Mucosa of stomach (tissue), 1 donor: ENCODE measurements around the gene APBB1IP.
"Not testable (repeated sequence)": the region's sequence is repeated elsewhere in the genome, so short reads cannot be mapped to it uniquely, and the experiment has no call there.

Source experiments
- H3K27me3 ChIP-seq: one replicate; pipeline ENCODE4 v1.7.0; 2013; ENCODE audit warnings: mild to moderate bottlenecking, low read length; ENCODE audit not compliant: control insufficient read depth, insufficient read depth
- H3K36me3 ChIP-seq: one replicate; pipeline ENCODE4 v1.7.0; 2013; ENCODE audit warnings: low read length; ENCODE audit not compliant: control insufficient read depth, insufficient read depth
- H3K4me1 ChIP-seq: one replicate; pipeline ENCODE4 v1.7.0; 2013; ENCODE audit warnings: mild to moderate bottlenecking, low read length; ENCODE audit not compliant: control insufficient read depth, insufficient read depth
- H3K4me3 ChIP-seq: one replicate; pipeline ENCODE4 v1.7.0; 2013; ENCODE audit warnings: low read length
- H3K9ac ChIP-seq: one replicate; pipeline ENCODE4 v1.7.0; 2013; ENCODE audit warnings: mild to moderate bottlenecking, low read length, moderate library complexity
- H3K9me3 ChIP-seq: one replicate; pipeline ENCODE4 v1.7.0; 2013; ENCODE audit warnings: mild to moderate bottlenecking, low read length, moderate library complexity; ENCODE audit not compliant: control insufficient read depth
- donor health status: Pancreatic carcinoma.

APBB1IP gene

GRCh38 chr10:26555719-26556368 is 117.7 kb downstream of the APBB1IP start:
- Histone ChIP-seq H3K4me1 (no peaks in the 10 kb centered on the region), H3K27me3 (no peaks in the 10 kb centered on the region), H3K9ac (no peak overlapping the region), H3K36me3 (no peaks in the 10 kb centered on the region), H3K4me3 (no peak overlapping the region), H3K9me3 (no peaks in the 10 kb centered on the region)

DNA sequence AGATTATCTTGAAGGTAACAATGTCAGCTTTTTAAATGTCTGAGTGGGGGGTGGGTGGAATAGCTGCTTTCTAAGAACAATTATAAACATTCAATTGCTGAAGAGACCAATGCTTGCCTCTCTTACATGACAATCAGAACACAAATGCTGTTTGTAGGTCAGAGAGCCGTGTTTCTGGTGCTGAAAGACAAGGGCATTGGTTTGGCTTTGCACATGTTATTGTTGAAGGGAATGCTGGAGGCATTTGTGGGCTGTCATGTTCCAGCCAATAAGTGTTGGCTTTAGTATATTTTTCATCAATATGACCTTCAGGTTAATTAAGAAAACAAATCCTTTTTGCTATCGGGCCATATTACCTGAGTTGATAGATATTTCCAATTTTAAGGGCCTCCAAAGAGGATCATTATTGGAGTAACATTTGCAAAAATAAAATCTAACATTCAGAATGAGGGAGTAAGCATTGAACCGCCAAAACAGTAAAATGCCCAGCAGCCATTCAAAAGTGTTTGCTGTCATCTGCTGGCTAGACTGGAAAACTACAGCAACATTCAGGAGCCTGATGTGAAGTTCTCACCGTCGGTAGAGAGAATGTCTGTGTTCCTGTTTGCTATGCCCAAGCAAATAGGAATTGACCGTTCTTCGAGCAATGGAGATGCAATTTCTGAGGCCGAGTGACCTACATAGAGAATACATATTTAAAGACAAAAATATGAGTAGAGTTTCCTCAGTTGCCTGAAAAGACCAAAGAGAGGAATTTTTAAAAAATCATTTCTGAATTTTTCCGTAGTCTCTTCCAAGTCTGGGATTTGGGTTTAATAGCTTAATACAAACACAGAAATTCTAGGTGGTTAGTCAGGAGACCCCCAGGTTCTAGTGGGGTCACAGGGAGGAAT is 118.9 kb downstream of the APBB1IP start:
- H3K27me3 ChIP-seq = no peaks in the 10 kb centered on the region
- no peaks in the 10 kb centered on the region for H3K36me3 ChIP-seq
- H3K9me3 ChIP-seq = no peaks in the 10 kb centered on the region
- H3K4me3 ChIP-seq = no peak overlapping the region
- H3K4me1 ChIP-seq = peaks cover 5% of the 10 kb centered on the region
- no peak overlapping the region for H3K9ac ChIP-seq

DNA sequence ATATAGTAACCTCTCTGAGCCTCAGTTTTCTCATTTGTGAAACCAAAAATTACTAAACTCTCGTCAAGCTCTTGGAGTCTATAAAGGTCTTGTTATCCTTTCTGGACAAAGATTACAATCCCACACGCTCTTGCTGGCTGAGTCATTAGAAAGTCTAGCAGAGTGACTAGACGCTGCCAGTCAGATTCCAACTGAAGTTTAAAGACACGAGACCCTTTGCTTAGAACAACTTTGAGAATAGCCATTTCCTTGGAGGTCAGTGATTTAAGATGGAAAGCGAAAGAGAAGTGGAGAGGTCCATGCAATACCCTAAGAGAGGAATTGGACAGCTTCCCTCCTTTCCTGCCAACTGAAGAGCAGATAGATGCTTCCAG is 119.5 kb downstream of the APBB1IP start:
- Histone ChIP-seq H3K4me1 (peaks cover 5% of the 10 kb centered on the region), H3K9ac (no peak overlapping the region), H3K4me3 (no peak overlapping the region), H3K36me3 (no peaks in the 10 kb centered on the region), H3K9me3 (no peaks in the 10 kb centered on the region), H3K27me3 (no peaks in the 10 kb centered on the region)

- H3K36me3 ChIP-seq = no peaks in the 10 kb centered on the region
- H3K4me3 ChIP-seq = no peak overlapping the region
- no peaks in the 10 kb centered on the region for H3K9me3 ChIP-seq
- no peaks in the 10 kb centered on the region for H3K4me1 ChIP-seq
- no peak overlapping the region for H3K9ac ChIP-seq
- peaks cover 5% of the 10 kb centered on the region for H3K27me3 ChIP-seq
Observed at GRCh38 chr10:26566525-26567350, 128.6 kb downstream of the APBB1IP start.

GRCh38 chr10:26567351-26567721 is 129.2 kb downstream of the APBB1IP start:
- Histone ChIP-seq H3K4me1 (no peaks in the 10 kb centered on the region), H3K4me3 (no peak overlapping the region), H3K9me3 (no peaks in the 10 kb centered on the region), H3K9ac (no peak overlapping the region), H3K27me3 (peaks cover 5% of the 10 kb centered on the region), H3K36me3 (no peaks in the 10 kb centered on the region)

- Histone ChIP-seq H3K9ac (no peak overlapping the region), H3K36me3 (no peaks in the 10 kb centered on the region), H3K4me1 (no peaks in the 10 kb centered on the region), H3K9me3 (no peaks in the 10 kb centered on the region), H3K27me3 (peaks cover 5% of the 10 kb centered on the region), H3K4me3 (no peak overlapping the region)
Observed at GRCh38 chr10:26571655-26572054, 133.5 kb downstream of the APBB1IP start.

- no peaks in the 10 kb centered on the region for H3K27me3 ChIP-seq
- no peaks in the 10 kb centered on the region for H3K9me3 ChIP-seq
- no peak overlapping the region for H3K9ac ChIP-seq
- no peak overlapping the region for H3K4me3 ChIP-seq
- H3K36me3 ChIP-seq = no peaks in the 10 kb centered on the region
- no peaks in the 10 kb centered on the region for H3K4me1 ChIP-seq
Observed at GRCh38 chr10:26573674-26574073, 135.5 kb downstream of the APBB1IP start.

- Histone ChIP-seq H3K9ac (no peak overlapping the region), H3K4me1 (no peaks in the 10 kb centered on the region), H3K4me3 (no peak overlapping the region), H3K36me3 (no peaks in the 10 kb centered on the region), H3K9me3 (no peaks in the 10 kb centered on the region), H3K27me3 (no peaks in the 10 kb centered on the region)
Observed at GRCh38 chr10:26574783-26575182, 136.6 kb downstream of the APBB1IP start.

GRCh38 chr10:26578371-26578770 is 140.2 kb downstream of the APBB1IP start:
- H3K4me3 ChIP-seq, H3K27me3 ChIP-seq, H3K9me3 ChIP-seq, H3K36me3 ChIP-seq, H3K9ac ChIP-seq, H3K4me1 ChIP-seq: not testable (repeated sequence)

- no peaks in the 10 kb centered on the region for H3K27me3 ChIP-seq
- H3K36me3 ChIP-seq = no peaks in the 10 kb centered on the region
- no peak overlapping the region for H3K9ac ChIP-seq
- H3K4me1 ChIP-seq = no peaks in the 10 kb centered on the region
- H3K9me3 ChIP-seq = no peaks in the 10 kb centered on the region
- no peak overlapping the region for H3K4me3 ChIP-seq
Observed at GRCh38 chr10:26579256-26580063, 141.3 kb downstream of the APBB1IP start.

- Histone ChIP-seq H3K36me3 (no peaks in the 10 kb centered on the region), H3K4me3 (no peak overlapping the region), H3K27me3 (no peaks in the 10 kb centered on the region), H3K9me3 (no peaks in the 10 kb centered on the region), H3K9ac (no peak overlapping the region), H3K4me1 (no peaks in the 10 kb centered on the region)
Observed at GRCh38 chr10:26586211-26586610, 148.1 kb downstream of the APBB1IP start.
